Measurements from ENCODE around the gene HOXB9. TPM values are rescaled to one million over a fixed set of nuclear protein-coding genes. Genes with fewer than 3 reads are reported as not detected.

The HOXB9 gene
- total RNA-seq, 1 donor from 2014 or later = 0.11 TPM

DNA sequence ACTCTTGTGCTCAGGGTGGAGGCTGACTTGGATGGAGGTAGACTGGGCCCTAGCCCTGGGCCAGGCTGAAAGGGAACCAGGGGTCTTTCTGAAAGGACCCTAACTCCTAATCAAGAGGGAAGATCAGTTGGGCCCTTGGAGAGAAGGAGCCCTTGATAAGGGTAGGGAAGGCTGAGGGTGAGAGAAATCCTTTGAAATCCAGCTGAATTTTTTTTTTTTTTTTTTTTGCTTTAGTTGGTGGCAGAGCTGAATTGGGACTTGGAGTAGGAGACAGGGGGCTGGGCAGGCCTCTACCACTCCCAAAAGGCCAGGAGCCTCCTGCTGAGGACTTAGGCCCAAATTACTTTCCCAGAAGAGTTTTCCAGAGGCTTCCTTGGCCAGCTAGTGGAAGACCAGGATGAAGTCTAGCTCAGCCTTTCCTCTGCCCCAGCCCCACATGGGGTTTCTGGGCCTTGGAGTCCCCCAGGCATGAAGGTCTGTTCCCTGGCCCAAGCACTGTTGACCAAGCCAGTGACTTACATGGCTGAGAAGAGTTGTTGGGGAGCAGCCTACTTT lies 35.5 kb downstream of the HOXB9 start:
- Mint-ChIP-seq H3K4me1 (ENCODE audit: low read depth, unreplicated experiment) (peaks cover 3% of the 10 kb centered on the region), H3K27ac (ENCODE audit: unreplicated experiment) (no peak overlapping the region), H3K4me3 (ENCODE audit: unreplicated experiment) (no peak overlapping the region), H3K9me3 (ENCODE audit: unreplicated experiment) (peaks cover 25% of the 10 kb centered on the region), H3K36me3 (ENCODE audit: low read depth, unreplicated experiment) (no peaks in the 10 kb centered on the region), H3K27me3 (ENCODE audit: low read depth, unreplicated experiment) (peaks cover 94% of the 10 kb centered on the region)
- Histone ChIP-seq H3K4me1 (ENCODE audit: insufficient read depth, low read length) (peaks cover 18% of the 10 kb centered on the region), H3K4me2 (ENCODE audit: low read length) (no peak overlapping the region), H4K20me1 (ENCODE audit: insufficient read depth, low read length) (no peaks in the 10 kb centered on the region), H3K27ac (ENCODE audit: low read depth, low read length) (no peak overlapping the region), H3K9me3 (ENCODE audit: insufficient read depth, low read depth, low read length) (no peaks in the 10 kb centered on the region), H3K27me3 (ENCODE audit: insufficient read depth, low read length) (peaks cover 79% of the 10 kb centered on the region), H3K79me2 (ENCODE audit: insufficient read depth, low read length) (peaks cover 20% of the 10 kb centered on the region), H3K4me3 (ENCODE audit: insufficient read depth, low read depth, low read length) (no peak overlapping the region), H3K9ac (ENCODE audit: low read length) (no peak overlapping the region), H2AFZ (ENCODE audit: low read depth, low read length) (no peak overlapping the region), H3K36me3 (ENCODE audit: insufficient read depth, low read length) (no peaks in the 10 kb centered on the region)
- FAIRE-seq (no peak), DNase-seq (ENCODE audit: low read depth) (no peak)
- TF ChIP-seq EZH2 (IDR thresholded peaks at IDR 0.05; ENCODE audit: insufficient read depth, low read length) = no peak

DNA sequence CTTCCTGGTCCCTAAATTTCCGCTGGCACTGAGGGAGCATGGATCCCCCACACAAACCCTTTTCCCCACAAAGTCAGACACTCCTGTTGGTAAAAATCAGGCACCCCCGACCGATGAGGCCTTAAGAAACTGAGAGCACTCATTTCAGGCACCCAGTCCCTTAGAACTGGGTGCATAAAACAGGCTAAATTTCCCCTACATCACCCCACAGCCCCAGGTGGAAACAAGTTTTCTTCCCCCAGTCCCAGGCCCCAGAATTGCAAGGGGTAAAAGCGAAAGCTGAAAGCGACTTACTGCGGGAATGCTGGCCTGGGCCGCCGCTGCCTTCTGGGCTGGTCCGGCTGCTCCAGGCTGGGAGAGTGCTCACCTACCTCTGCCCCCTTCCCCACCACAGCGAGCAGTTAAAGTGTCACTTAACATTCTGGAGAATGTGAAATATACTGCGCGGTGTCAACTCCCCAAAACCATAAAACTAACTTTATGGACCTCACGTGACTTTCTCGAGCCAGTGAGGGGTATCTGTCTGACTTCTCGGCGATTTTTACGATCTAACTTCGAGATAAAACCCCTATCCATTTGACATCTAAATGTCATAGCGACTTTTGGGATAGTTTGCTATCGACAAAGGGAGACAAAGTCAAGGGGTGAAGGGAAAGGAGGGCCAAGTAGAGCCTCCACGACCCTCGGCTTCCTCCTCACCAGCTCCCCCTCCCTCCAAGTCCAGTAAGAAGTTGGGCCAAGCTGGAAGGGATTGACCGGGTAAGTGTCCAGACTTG lies 36.1 kb downstream of the HOXB9 start, which contains the start of gene HOXB3:
TSS of gene HOXB3 (minus strand) at position 411 of the 776 bp plus-strand sequence. CDS start 37,767 bp downstream, outside the sequence.
- H3K4me3 Mint-ChIP-seq (ENCODE audit: unreplicated experiment) = no peak within 1 kb of the TSS
- Histone ChIP-seq H3K4me2 (ENCODE audit: low read length) (peak within 1 kb of the TSS; percentile 50), H3K4me1 (ENCODE audit: insufficient read depth, low read length) (peaks cover 21% of the 10 kb centered on the region), H3K4me3 (ENCODE audit: insufficient read depth, low read depth, low read length) (no peak within 1 kb of the TSS), H2AFZ (ENCODE audit: low read depth, low read length) (no peak within 1 kb of the TSS), H3K27ac (ENCODE audit: low read depth, low read length) (no peak within 1 kb of the TSS), H3K9ac (ENCODE audit: low read length) (no peak within 1 kb of the TSS), H3K79me2 (ENCODE audit: insufficient read depth, low read length) (peaks cover 20% of the 10 kb centered on the region), H3K9me3 (ENCODE audit: insufficient read depth, low read depth, low read length) (no peaks in the 10 kb centered on the region), H4K20me1 (ENCODE audit: insufficient read depth, low read length) (no peaks in the 10 kb centered on the region), H3K36me3 (ENCODE audit: insufficient read depth, low read length) (no peaks in the 10 kb centered on the region), H3K27me3 (ENCODE audit: insufficient read depth, low read length) (peaks cover 75% of the 10 kb centered on the region)
- peaks cover 3% of the 10 kb centered on the region for H3K4me1 Mint-ChIP-seq (ENCODE audit: low read depth, unreplicated experiment)
- FAIRE-seq (no peak), DNase-seq (ENCODE audit: low read depth) (no peak)
- peaks cover 94% of the 10 kb centered on the region for H3K27me3 Mint-ChIP-seq (ENCODE audit: low read depth, unreplicated experiment)
- peaks cover 18% of the 10 kb centered on the region for H3K9me3 Mint-ChIP-seq (ENCODE audit: unreplicated experiment)
- no peak within 1 kb of the TSS for H3K27ac Mint-ChIP-seq (ENCODE audit: unreplicated experiment)
- TF ChIP-seq EZH2 (IDR thresholded peaks at IDR 0.05; ENCODE audit: insufficient read depth, low read length) = no peak
- TF ChIP-seq, protein P1, sequence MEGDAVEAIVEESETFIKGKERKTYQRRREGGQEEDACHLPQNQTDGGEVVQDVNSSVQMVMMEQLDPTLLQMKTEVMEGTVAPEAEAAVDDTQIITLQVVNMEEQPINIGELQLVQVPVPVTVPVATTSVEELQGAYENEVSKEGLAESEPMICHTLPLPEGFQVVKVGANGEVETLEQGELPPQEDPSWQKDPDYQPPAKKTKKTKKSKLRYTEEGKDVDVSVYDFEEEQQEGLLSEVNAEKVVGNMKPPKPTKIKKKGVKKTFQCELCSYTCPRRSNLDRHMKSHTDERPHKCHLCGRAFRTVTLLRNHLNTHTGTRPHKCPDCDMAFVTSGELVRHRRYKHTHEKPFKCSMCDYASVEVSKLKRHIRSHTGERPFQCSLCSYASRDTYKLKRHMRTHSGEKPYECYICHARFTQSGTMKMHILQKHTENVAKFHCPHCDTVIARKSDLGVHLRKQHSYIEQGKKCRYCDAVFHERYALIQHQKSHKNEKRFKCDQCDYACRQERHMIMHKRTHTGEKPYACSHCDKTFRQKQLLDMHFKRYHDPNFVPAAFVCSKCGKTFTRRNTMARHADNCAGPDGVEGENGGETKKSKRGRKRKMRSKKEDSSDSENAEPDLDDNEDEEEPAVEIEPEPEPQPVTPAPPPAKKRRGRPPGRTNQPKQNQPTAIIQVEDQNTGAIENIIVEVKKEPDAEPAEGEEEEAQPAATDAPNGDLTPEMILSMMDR (IDR thresholded peaks at IDR 0.05; ENCODE audit: insufficient read depth, low read depth, low read length) = no peak
- no peaks in the 10 kb centered on the region for H3K36me3 Mint-ChIP-seq (ENCODE audit: low read depth, unreplicated experiment)

DNA sequence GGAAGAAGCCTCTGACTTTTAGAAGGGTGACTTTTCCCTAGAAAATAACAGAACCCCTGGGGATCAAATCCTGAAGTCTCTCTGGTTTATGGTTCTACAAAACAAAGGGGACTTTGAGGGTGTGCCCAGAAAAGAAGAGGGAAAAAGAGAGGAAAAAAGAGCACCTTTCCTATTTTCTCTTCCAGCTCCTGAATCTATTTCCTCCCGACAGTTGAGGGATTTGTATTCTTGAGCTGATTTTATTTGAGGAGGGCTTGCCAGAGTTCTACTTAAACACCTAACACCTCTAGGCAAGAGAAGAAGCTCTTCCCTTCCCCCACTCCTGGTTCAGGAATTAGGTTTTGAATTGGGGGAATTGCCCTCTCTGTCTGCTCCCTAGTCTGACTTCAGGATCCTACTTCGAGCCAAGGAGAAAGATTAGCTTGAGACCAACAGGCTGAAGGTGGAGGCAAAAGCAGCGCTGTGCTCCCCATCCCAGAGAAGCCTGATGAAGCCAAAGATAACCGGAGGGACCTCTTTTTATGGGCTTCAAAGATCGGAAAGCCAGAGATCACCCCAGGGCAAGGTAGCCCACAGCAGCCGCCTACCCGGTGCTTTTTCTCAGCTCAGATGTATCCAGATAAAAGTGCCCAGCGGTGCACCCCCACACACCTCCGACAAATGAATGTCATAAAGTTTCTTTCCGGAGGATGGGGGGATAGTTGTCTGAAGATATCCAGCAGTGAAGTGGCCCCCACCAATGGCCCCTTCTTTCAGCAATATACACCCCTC lies 36.9 kb downstream of the HOXB9 start:
- Histone ChIP-seq H4K20me1 (ENCODE audit: insufficient read depth, low read length) (no peaks in the 10 kb centered on the region), H3K9ac (ENCODE audit: low read length) (no peak overlapping the region), H3K27ac (ENCODE audit: low read depth, low read length) (no peak overlapping the region), H3K79me2 (ENCODE audit: insufficient read depth, low read length) (peaks cover 21% of the 10 kb centered on the region), H2AFZ (ENCODE audit: low read depth, low read length) (no peak overlapping the region), H3K27me3 (ENCODE audit: insufficient read depth, low read length) (peaks cover 70% of the 10 kb centered on the region), H3K9me3 (ENCODE audit: insufficient read depth, low read depth, low read length) (no peaks in the 10 kb centered on the region), H3K4me3 (ENCODE audit: insufficient read depth, low read depth, low read length) (no peak overlapping the region), H3K4me2 (ENCODE audit: low read length) (peak overlapping the region; percentile 50), H3K4me1 (ENCODE audit: insufficient read depth, low read length) (peaks cover 17% of the 10 kb centered on the region), H3K36me3 (ENCODE audit: insufficient read depth, low read length) (no peaks in the 10 kb centered on the region)
- H3K4me1 Mint-ChIP-seq (ENCODE audit: low read depth, unreplicated experiment) = peaks cover 3% of the 10 kb centered on the region
- no peak for TF ChIP-seq EZH2 (IDR thresholded peaks at IDR 0.05; ENCODE audit: insufficient read depth, low read length)
- TF ChIP-seq, protein P1 (IDR thresholded peaks at IDR 0.05; ENCODE audit: insufficient read depth, low read depth, low read length) = no peak
- no peak overlapping the region for H3K27ac Mint-ChIP-seq (ENCODE audit: unreplicated experiment)
- H3K36me3 Mint-ChIP-seq (ENCODE audit: low read depth, unreplicated experiment) = no peaks in the 10 kb centered on the region
- DNase-seq (ENCODE audit: low read depth) (no peak), FAIRE-seq (no peak)
- peaks cover 20% of the 10 kb centered on the region for H3K9me3 Mint-ChIP-seq (ENCODE audit: unreplicated experiment)
- no peak overlapping the region for H3K4me3 Mint-ChIP-seq (ENCODE audit: unreplicated experiment)
- H3K27me3 Mint-ChIP-seq (ENCODE audit: low read depth, unreplicated experiment) = peaks cover 94% of the 10 kb centered on the region

All from astrocyte (in vitro differentiated cells and primary cell).